ENCODE results near the gene IRF2BP1. TPM values are rescaled to one million over a fixed set of nuclear protein-coding genes. Genes with fewer than 3 reads are reported as not detected.

The IRF2BP1 gene
- total and polyA plus RNA-seq, 9 donors = 16.4 to 21.8 (median 18.5) TPM

DNA sequence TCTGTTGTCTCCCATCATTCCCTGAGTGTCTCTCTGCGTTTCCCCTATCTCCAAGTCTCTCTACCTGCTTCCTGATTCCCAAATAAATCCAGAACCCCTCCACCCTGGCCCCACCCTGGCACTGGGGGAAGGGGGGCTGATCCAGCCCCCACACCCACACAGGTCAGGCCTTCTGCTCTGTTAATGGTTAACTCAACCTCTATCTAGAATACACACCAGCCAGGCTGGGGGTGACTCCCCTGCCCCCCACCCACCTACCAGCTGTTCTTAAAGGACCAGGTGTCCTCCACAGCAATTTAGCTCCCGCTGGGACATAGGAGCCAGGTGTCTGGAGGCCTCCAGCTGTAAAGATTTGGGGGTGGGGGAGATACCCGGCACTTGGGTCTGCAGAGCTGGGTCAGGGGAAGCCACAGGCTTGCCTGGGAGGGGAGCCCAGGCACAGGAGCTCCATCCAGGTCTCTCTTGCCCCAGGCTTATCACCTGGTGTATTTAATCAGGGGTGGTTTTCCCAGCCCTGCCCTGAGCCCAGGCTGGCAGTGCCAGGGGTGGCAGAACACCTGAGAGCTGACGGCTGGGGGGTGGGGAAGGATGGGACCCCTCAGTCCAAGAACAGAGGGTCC, 3.9 kb downstream of the IRF2BP1 start:
- Histone ChIP-seq H3K4me1 (ENCODE audit: control insufficient read depth, insufficient read depth, low read length) (peaks cover 45% of the 10 kb centered on the region), H3K9me3 (replicated peaks; ENCODE audit: control insufficient read depth, low read depth, low read length) (no peaks in the 10 kb centered on the region), H3K27me3 (ENCODE audit: control insufficient read depth, insufficient read depth, low read length) (peaks cover 4% of the 10 kb centered on the region), H3K36me3 (ENCODE audit: control insufficient read depth, insufficient read depth, low read length) (peaks cover 20% of the 10 kb centered on the region), H3K27ac (ENCODE audit: low read length) (no peak overlapping the region), H3K4me3 (ENCODE audit: low read length) (no peak overlapping the region)
- 37% methylated on average over 3 of the region's 4 CpGs for WGBS (ENCODE audit: insufficient coverage)
- DNase-seq = no peak

DNA sequence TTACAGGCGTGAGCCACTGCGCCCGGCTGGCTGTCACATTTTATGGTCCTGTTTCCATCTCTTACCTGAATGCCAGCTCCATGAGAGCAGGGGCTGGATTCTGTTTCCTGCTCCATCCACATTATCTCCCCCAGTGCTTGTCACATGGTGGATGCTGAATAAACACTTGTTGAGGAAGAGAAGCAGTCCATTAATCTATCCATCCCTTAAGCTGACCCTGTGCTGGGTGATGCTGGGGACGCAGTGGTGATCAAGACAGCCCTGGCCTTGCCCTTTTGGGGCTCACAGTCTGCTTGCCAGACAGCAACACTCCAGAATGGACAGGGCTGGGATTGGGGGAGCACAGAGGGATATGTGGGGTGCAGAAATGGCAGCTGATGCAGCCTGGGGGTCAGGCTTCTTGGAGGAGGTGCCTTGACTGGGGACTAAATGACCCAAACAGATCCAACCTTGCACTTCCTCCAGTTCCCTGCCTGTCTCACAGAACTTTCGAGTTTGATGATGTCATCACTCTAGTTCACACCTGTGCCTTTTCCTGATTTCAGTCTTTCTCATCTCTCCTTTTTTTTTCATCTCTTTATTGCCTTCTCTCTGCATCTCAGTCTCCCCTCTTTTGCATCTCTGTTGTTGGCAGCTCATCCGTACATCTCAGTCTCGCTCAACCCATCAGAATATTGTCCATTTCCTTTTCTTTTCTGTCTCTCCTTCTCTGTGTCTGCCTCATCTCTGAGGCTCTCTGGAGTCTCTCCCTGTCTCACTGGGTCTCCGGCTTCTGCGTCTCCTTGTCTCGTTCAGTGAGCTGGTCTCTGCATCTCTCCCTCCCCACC, 4.6 kb downstream of the IRF2BP1 start:
- Histone ChIP-seq H3K4me3 (ENCODE audit: low read length) (no peak overlapping the region), H3K36me3 (ENCODE audit: control insufficient read depth, insufficient read depth, low read length) (peaks cover 20% of the 10 kb centered on the region), H3K27ac (ENCODE audit: low read length) (no peak overlapping the region), H3K4me1 (ENCODE audit: control insufficient read depth, insufficient read depth, low read length) (peaks cover 48% of the 10 kb centered on the region), H3K9me3 (replicated peaks; ENCODE audit: control insufficient read depth, low read depth, low read length) (no peaks in the 10 kb centered on the region), H3K27me3 (ENCODE audit: control insufficient read depth, insufficient read depth, low read length) (peaks cover 8% of the 10 kb centered on the region)
- 60% methylated on average over 10 of the region's 10 CpGs for WGBS (ENCODE audit: insufficient coverage)
- DNase-seq = no peak

GRCh38 chr19:45879971-45880370, 6.0 kb downstream of the IRF2BP1 start:
- peaks cover 44% of the 10 kb centered on the region for H3K4me1 ChIP-seq (ENCODE audit: control insufficient read depth, insufficient read depth, low read length)
- no peak overlapping the region for H3K4me3 ChIP-seq (ENCODE audit: low read length)
- H3K27ac ChIP-seq (ENCODE audit: low read length) = no peak overlapping the region
- WGBS (ENCODE audit: insufficient coverage) = 39% methylated on average over 2 of the region's 2 CpGs
- H3K9me3 ChIP-seq (replicated peaks; ENCODE audit: control insufficient read depth, low read depth, low read length) = no peaks in the 10 kb centered on the region
- H3K27me3 ChIP-seq (ENCODE audit: control insufficient read depth, insufficient read depth, low read length) = peaks cover 19% of the 10 kb centered on the region
- peaks cover 20% of the 10 kb centered on the region for H3K36me3 ChIP-seq (ENCODE audit: control insufficient read depth, insufficient read depth, low read length)
- no peak for DNase-seq

GRCh38 chr19:45879055-45879454, 6.9 kb downstream of the IRF2BP1 start:
- peaks cover 23% of the 10 kb centered on the region for H3K27me3 ChIP-seq (ENCODE audit: control insufficient read depth, insufficient read depth, low read length)
- DNase-seq = no peak
- H3K4me3 ChIP-seq (ENCODE audit: low read length) = no peak overlapping the region
- peaks cover 14% of the 10 kb centered on the region for H3K36me3 ChIP-seq (ENCODE audit: control insufficient read depth, insufficient read depth, low read length)
- no peak overlapping the region for H3K27ac ChIP-seq (ENCODE audit: low read length)
- WGBS (ENCODE audit: insufficient coverage) = 58% methylated on average over 3 of the region's 8 CpGs
- no peaks in the 10 kb centered on the region for H3K9me3 ChIP-seq (replicated peaks; ENCODE audit: control insufficient read depth, low read depth, low read length)
- H3K4me1 ChIP-seq (ENCODE audit: control insufficient read depth, insufficient read depth, low read length) = peaks cover 35% of the 10 kb centered on the region

GRCh38 chr19:45878043-45878794, 7.7 kb downstream of the IRF2BP1 start:
- peaks cover 27% of the 10 kb centered on the region for H3K4me1 ChIP-seq (ENCODE audit: control insufficient read depth, insufficient read depth, low read length)
- no peaks in the 10 kb centered on the region for H3K9me3 ChIP-seq (replicated peaks; ENCODE audit: control insufficient read depth, low read depth, low read length)
- H3K27me3 ChIP-seq (ENCODE audit: control insufficient read depth, insufficient read depth, low read length) = peaks cover 31% of the 10 kb centered on the region
- H3K4me3 ChIP-seq (ENCODE audit: low read length) = no peak overlapping the region
- DNase-seq = no peak
- 77% methylated on average over 11 of the region's 11 CpGs for WGBS (ENCODE audit: insufficient coverage)
- no peak overlapping the region for H3K27ac ChIP-seq (ENCODE audit: low read length)
- H3K36me3 ChIP-seq (ENCODE audit: control insufficient read depth, insufficient read depth, low read length) = peaks cover 8% of the 10 kb centered on the region

GRCh38 chr19:45876411-45877197, 9.3 kb downstream of the IRF2BP1 start:
- Histone ChIP-seq H3K36me3 (ENCODE audit: control insufficient read depth, insufficient read depth, low read length) (peaks cover 2% of the 10 kb centered on the region), H3K9me3 (replicated peaks; ENCODE audit: control insufficient read depth, low read depth, low read length) (no peaks in the 10 kb centered on the region), H3K4me1 (ENCODE audit: control insufficient read depth, insufficient read depth, low read length) (peaks cover 13% of the 10 kb centered on the region), H3K27me3 (ENCODE audit: control insufficient read depth, insufficient read depth, low read length) (peaks cover 39% of the 10 kb centered on the region), H3K27ac (ENCODE audit: low read length) (peak overlapping the region; percentile 71), H3K4me3 (ENCODE audit: low read length) (peak overlapping the region; percentile 32)
- DNase-seq = peak; percentile 83
- 4% methylated on average over 20 of the region's 41 CpGs for WGBS (ENCODE audit: insufficient coverage)

DNA sequence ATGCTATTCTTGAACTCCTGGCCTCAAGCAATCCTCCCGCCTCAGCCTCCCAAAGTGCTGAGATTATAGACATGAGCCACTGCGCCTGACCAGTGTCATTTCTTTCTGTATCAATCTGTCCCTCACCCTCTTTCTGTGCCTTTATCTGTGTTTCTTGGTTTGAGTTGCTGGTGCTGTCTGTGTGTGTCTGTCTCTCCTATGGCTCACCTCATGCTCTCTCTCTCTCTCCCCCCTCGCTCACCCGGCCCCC, 9.9 kb downstream of the IRF2BP1 start:
- Histone ChIP-seq H3K4me3 (ENCODE audit: low read length) (peak overlapping the region; percentile 32), H3K36me3 (ENCODE audit: control insufficient read depth, insufficient read depth, low read length) (peaks cover 1% of the 10 kb centered on the region), H3K27ac (ENCODE audit: low read length) (peak overlapping the region; percentile 71), H3K4me1 (ENCODE audit: control insufficient read depth, insufficient read depth, low read length) (peaks cover 13% of the 10 kb centered on the region), H3K27me3 (ENCODE audit: control insufficient read depth, insufficient read depth, low read length) (peaks cover 39% of the 10 kb centered on the region), H3K9me3 (replicated peaks; ENCODE audit: control insufficient read depth, low read depth, low read length) (no peaks in the 10 kb centered on the region)
- no peak for DNase-seq
- 28% methylated on average over 3 of the region's 4 CpGs for WGBS (ENCODE audit: insufficient coverage)

- no peak overlapping the region for H3K4me3 ChIP-seq (ENCODE audit: low read length)
- DNase-seq = no peak
- H3K27ac ChIP-seq (ENCODE audit: low read length) = no peak overlapping the region
- H3K27me3 ChIP-seq (ENCODE audit: control insufficient read depth, insufficient read depth, low read length) = peaks cover 39% of the 10 kb centered on the region
- H3K9me3 ChIP-seq (replicated peaks; ENCODE audit: control insufficient read depth, low read depth, low read length) = no peaks in the 10 kb centered on the region
- H3K36me3 ChIP-seq (ENCODE audit: control insufficient read depth, insufficient read depth, low read length) = no peaks in the 10 kb centered on the region
- peaks cover 13% of the 10 kb centered on the region for H3K4me1 ChIP-seq (ENCODE audit: control insufficient read depth, insufficient read depth, low read length)
- 60% methylated on average over 1 of the region's 7 CpGs for WGBS (ENCODE audit: insufficient coverage)
Measured at GRCh38 chr19:45874620-45874966, 11.3 kb downstream of the IRF2BP1 start.

DNA sequence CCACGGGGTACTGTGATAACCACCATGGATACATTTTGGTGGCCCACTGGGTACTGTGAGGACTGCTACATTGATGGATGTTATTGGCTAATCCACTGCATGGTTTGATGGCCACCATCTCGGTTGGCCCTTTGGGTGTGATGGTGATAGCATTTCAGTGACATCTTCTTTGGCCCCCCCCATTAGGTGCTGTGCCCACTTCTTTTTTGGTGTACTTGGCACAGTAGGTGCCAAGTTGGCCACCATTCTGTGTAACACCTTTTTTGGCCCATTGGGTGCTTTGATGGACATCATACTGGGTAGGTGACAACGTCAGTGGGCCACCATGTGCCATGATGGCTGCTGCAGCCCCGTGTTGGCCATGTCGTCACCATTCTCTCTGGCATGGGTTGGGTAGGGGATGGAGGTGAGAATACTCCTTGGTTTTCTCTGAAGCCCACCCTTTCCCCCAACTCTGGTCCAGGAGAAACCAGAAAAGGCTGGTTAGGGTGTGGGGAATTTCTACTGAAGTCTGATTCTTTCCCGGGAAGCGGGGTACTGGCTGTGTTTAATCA, 12.6 kb downstream of the IRF2BP1 start:
- no peak overlapping the region for H3K27ac ChIP-seq (ENCODE audit: low read length)
- H3K9me3 ChIP-seq (replicated peaks; ENCODE audit: control insufficient read depth, low read depth, low read length) = no peaks in the 10 kb centered on the region
- DNase-seq = no peak
- 90% methylated on average over 4 of the region's 7 CpGs for WGBS (ENCODE audit: insufficient coverage)
- peaks cover 13% of the 10 kb centered on the region for H3K4me1 ChIP-seq (ENCODE audit: control insufficient read depth, insufficient read depth, low read length)
- H3K27me3 ChIP-seq (ENCODE audit: control insufficient read depth, insufficient read depth, low read length) = peaks cover 42% of the 10 kb centered on the region
- no peak overlapping the region for H3K4me3 ChIP-seq (ENCODE audit: low read length)
- H3K36me3 ChIP-seq (ENCODE audit: control insufficient read depth, insufficient read depth, low read length) = no peaks in the 10 kb centered on the region

Measured in muscle of leg (tissue), 11 donors.